CD14-positive monocyte (primary cell): ENCODE results near the gene ZCCHC4. TPM values are rescaled to one million over a fixed set of nuclear protein-coding genes. Genes with fewer than 3 reads are reported as not detected.

Experiments used
- DNase-seq, 3 donors: peaks; one replicate each; pipeline ENCODE4 v3.0.0-alpha.2; 2011 to 2022
- H2AFZ ChIP-seq: 2 replicates; pipeline ENCODE4 v1.6.0; 2012; ENCODE audit warnings: mild to moderate bottlenecking, low read depth, low read length, inconsistent platforms; ENCODE audit not compliant: insufficient read depth, poor library complexity, severe bottlenecking
- H3K27ac ChIP-seq, 2 donors: 1 replicate in 1 of 2; 2 replicates in 1 of 2; pipeline ENCODE4 v1.5.1; 2012 to 2013; ENCODE audit warnings: low read length in 2 of 2, control low read depth in 1 of 2, inconsistent platforms in 1 of 2, low read depth in 1 of 2, mild to moderate bottlenecking in 1 of 2
- H3K27me3 ChIP-seq, 2 donors: one replicate each; pipeline versions ENCODE4 v1.6.0 to v1.6.1; 2011 to 2013; ENCODE audit warnings: low read length in 2 of 2; ENCODE audit not compliant: control insufficient read depth in 2 of 2, insufficient read depth in 2 of 2
- H3K36me3 ChIP-seq, 2 donors: replicated peaks in 1 of 2; 1 replicate in 1 of 2; 2 replicates in 1 of 2; pipeline versions ENCODE4 v1.5.1 to v1.6.1; 2012 to 2013; ENCODE audit warnings: low read length in 2 of 2, control low read depth in 1 of 2, inconsistent platforms in 1 of 2, mild to moderate bottlenecking in 1 of 2; ENCODE audit not compliant: insufficient read depth in 2 of 2, control insufficient read depth in 1 of 2
- H3K4me1 ChIP-seq, 2 donors: 1 replicate in 1 of 2; 2 replicates in 1 of 2; pipeline versions ENCODE4 v1.5.1 to v1.6.1; 2012 to 2013; ENCODE audit warnings: low read length in 2 of 2, control low read depth in 1 of 2, inconsistent platforms in 1 of 2, mild to moderate bottlenecking in 1 of 2, moderate library complexity in 1 of 2; ENCODE audit not compliant: insufficient read depth in 2 of 2, control insufficient read depth in 1 of 2
- H3K4me2 ChIP-seq: replicated peaks from 2 replicates; pipeline ENCODE3; 2012; ENCODE audit warnings: low read length, moderate library complexity, mild to moderate bottlenecking; ENCODE audit not compliant: poor library complexity, severe bottlenecking; ENCODE audit errors: extremely low read depth
- H3K4me3 ChIP-seq, 3 experiments: fragments of 200-600 bp in 1 of 3; sonication (generic) in 1 of 3; replicated peaks in 1 of 3; 1 replicate in 2 of 3; 2 replicates in 1 of 3; pipeline ENCODE4 v1.5.1; 2011 to 2013; ENCODE audit warnings: low read length in 3 of 3, mild to moderate bottlenecking in 3 of 3, control low read depth in 2 of 3, low read depth in 2 of 3, inconsistent platforms in 1 of 3, moderate library complexity in 1 of 3
- H3K79me2 ChIP-seq: 2 replicates; pipeline ENCODE4 v1.6.0; 2012; ENCODE audit warnings: mild to moderate bottlenecking, control low read depth, inconsistent platforms, low read length, moderate library complexity; ENCODE audit not compliant: insufficient read depth
- H3K9ac ChIP-seq: 2 replicates; pipeline ENCODE4 v1.6.0; 2017; ENCODE audit warnings: low read length, mild to moderate bottlenecking; ENCODE audit not compliant: insufficient read depth, poor library complexity, severe bottlenecking
- H3K9me3 ChIP-seq, 2 donors: replicated peaks in 1 of 2; 1 replicate in 1 of 2; 2 replicates in 1 of 2; pipeline versions ENCODE4 v1.5.1 to v1.6.1; 2012 to 2013; ENCODE audit warnings: low read length in 2 of 2, control low read depth in 1 of 2; ENCODE audit not compliant: control insufficient read depth in 1 of 2, insufficient read depth in 1 of 2
- H4K20me1 ChIP-seq: 2 replicates; pipeline ENCODE4 v1.6.0; 2012; ENCODE audit warnings: mild to moderate bottlenecking, low read length, control low read depth, moderate library complexity; ENCODE audit not compliant: insufficient read depth
- H3K27ac Mint-ChIP-seq, 7 donors: one replicate each; pipeline ENCODE4 v1.8.0; 2020; ENCODE audit warnings: mild to moderate bottlenecking in 7 of 7, mixed read lengths in 7 of 7, moderate library complexity in 6 of 7, inconsistent platforms in 2 of 7
- H3K27me3 Mint-ChIP-seq, 3 donors: one replicate each; pipeline ENCODE4 v1.8.0; 2021 to 2022; ENCODE audit warnings: low read depth in 3 of 3, mild to moderate bottlenecking in 3 of 3, mixed read lengths in 3 of 3, moderate library complexity in 3 of 3, inconsistent platforms in 1 of 3
- H3K36me3 Mint-ChIP-seq, 2 donors: one replicate each; pipeline ENCODE4 v1.8.0; 2020; ENCODE audit warnings: mixed read lengths in 2 of 2, inconsistent platforms in 1 of 2, mild to moderate bottlenecking in 1 of 2
- H3K4me1 Mint-ChIP-seq: one replicate; pipeline ENCODE4 v1.8.0; 2020; ENCODE audit warnings: mild to moderate bottlenecking, mixed read lengths
- H3K4me3 Mint-ChIP-seq, 2 donors: one replicate each; pipeline ENCODE4 v1.8.0; 2020; ENCODE audit warnings: mild to moderate bottlenecking in 2 of 2, mixed read lengths in 2 of 2, moderate library complexity in 1 of 2
- H3K9me3 Mint-ChIP-seq, 7 donors: one replicate each; pipeline ENCODE4 v1.8.0; 2020 to 2022; ENCODE audit warnings: mixed read lengths in 7 of 7, mild to moderate bottlenecking in 6 of 7, moderate library complexity in 6 of 7, inconsistent platforms in 2 of 7
- CTCF ChIP-seq: fragments of 200-600 bp; IDR thresholded peaks from one replicate; pipeline ENCODE4 v1.8.0; 2022; ENCODE audit warnings: antibody characterized with exemption, mild to moderate bottlenecking
- WGBS: methylation state at CpG from one replicate; pipeline ENCODE4 v1.1.5; 2013; ENCODE audit warnings: missing lambda C conversion rate; ENCODE audit not compliant: insufficient coverage; 5-methylcytosine and 5-hydroxymethylcytosine counted together
- intact Hi-C, 2 donors: fragments of 100-400 bp; cut with micrococcal nuclease; formaldehyde crosslinking; loops; one replicate each; pipeline versions ENCODE4 v1.15.0 to v1.15.1; 2023
- polyA plus RNA-seq, 3 donors: library from polyadenylated mRNA; depleted of rRNA in 1 of 3; unstranded in 2 of 3; stranded (reverse) in 1 of 3; fragments of 300-500 nt in 2 of 3; fragments of >200 nt in 1 of 3; fragmentation: Illumina TruSeq in 2 of 3; gene quantifications; 1 replicate in 2 of 3; 2 replicates in 1 of 3; pipeline ENCODE4 v1.2.3, GENCODE V29; 2012 to 2021

The ZCCHC4 gene
- polyA plus RNA-seq, 3 donors, result 1.6 to 3.5 (median 3.4) TPM

DNA sequence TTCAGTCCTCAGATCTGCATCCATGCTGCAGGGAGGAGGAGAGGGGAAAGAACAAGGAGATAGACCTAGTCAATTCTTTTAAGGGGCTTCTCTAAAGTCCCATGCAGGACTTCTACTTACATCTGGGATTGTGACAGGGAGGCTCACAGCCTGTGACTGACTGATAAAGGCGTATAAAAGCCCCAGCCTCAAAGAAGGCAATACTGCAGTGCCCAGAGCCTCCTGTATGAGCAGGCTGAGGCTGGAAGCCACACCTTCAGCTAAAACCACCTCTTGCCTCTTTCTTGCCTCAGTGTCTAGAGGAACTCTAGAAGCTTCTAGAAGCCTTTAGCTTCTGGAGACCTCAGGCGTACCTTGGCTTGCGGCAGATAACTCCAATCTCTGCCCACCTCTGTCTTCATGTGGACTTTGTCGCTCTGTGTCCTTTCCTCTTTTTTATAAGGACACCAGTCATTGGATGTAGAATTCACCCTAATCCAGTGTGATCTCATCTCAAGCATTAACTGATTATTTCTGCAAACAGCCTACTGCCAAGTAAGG lies 6.0 kb upstream of the ZCCHC4 start:
- Mint-ChIP-seq H3K27ac (no peak overlapping the region), H3K27me3 (peaks cover 2 to 6% (median 5%) of the 10 kb centered on the region in 3 donors), H3K4me3 (no peak overlapping the region), H3K4me1 (peaks cover 28% of the 10 kb centered on the region), H3K36me3 (no peaks in the 10 kb centered on the region), H3K9me3 (peaks cover 0 to 4% (median 0%) of the 10 kb centered on the region in 7 donors)
- Histone ChIP-seq H3K36me3 (no peaks in the 10 kb centered on the region), H3K4me1 (peaks cover 5 to 12% of the 10 kb centered on the region in 2 donors), H3K27me3 (no peaks in the 10 kb centered on the region), H4K20me1 (no peaks in the 10 kb centered on the region), H3K27ac (no peak overlapping the region), H3K4me3 (no peak overlapping the region), H3K79me2 (no peaks in the 10 kb centered on the region), H3K9ac (no peak overlapping the region), H3K4me2 (no peak overlapping the region), H2AFZ (no peak overlapping the region), H3K9me3 (no peaks in the 10 kb centered on the region)
- no peak for DNase-seq
- TF ChIP-seq CTCF, result no peak
- WGBS, result 91% methylated on average over 4 of the region's 4 CpGs
- intact Hi-C loops, result no loop called here

- Histone ChIP-seq H3K9me3 (no peaks in the 10 kb centered on the region), H3K4me1 (peaks cover 9 to 17% of the 10 kb centered on the region in 2 donors), H3K79me2 (no peaks in the 10 kb centered on the region), H3K9ac (no peak overlapping the region), H2AFZ (no peak overlapping the region), H3K4me2 (no peak overlapping the region), H3K27ac (no peak overlapping the region), H3K27me3 (no peaks in the 10 kb centered on the region), H4K20me1 (no peaks in the 10 kb centered on the region), H3K36me3 (no peaks in the 10 kb centered on the region), H3K4me3 (no peak overlapping the region)
- intact Hi-C loops, result no loop called here
- DNase-seq, result no peak
- WGBS, result 93% methylated on average over 6 of the region's 7 CpGs
- Mint-ChIP-seq H3K4me3 (no peak overlapping the region), H3K4me1 (peaks cover 32% of the 10 kb centered on the region), H3K36me3 (no peaks in the 10 kb centered on the region), H3K27me3 (peaks cover 2 to 6% (median 5%) of the 10 kb centered on the region in 3 donors), H3K27ac (no peak overlapping the region), H3K9me3 (peaks cover 0 to 4% (median 0%) of the 10 kb centered on the region in 7 donors)
- no peak for TF ChIP-seq CTCF
Measured at GRCh38 chr4:25307596-25307995, 5.0 kb upstream of the ZCCHC4 start.
